GM12878 (cell line): ENCODE results near the gene PTGFRN. TPM values are rescaled to one million over a fixed set of nuclear protein-coding genes. Genes with fewer than 3 reads are reported as not detected.

Experiments
- ATAC-seq: fragments of 200-7000 bp; cut with Tn5 transposase; 3 replicates; pipeline ENCODE4 v1.9.1; 2020; ENCODE audit warnings: mild to moderate bottlenecking, moderate library complexity
- BruUV-seq: library from RNA; stranded (reverse); fragments of 400-500 nt; replicated peaks from 2 replicates; lab custom pipeline; 2021; lab: Mats Ljungman, UMichigan
- CTCF ChIA-PET: fragments of 300-600 bp; sonication (Branson Sonifier 250); formaldehyde crosslinking; extraction: SDS; loops from one replicate; lab custom pipeline; 2021; ENCODE audit warnings: inconsistent platforms; lab: Yijun Ruan, JAX
- POLR2A ChIA-PET: fragments of 350-600 bp; formaldehyde crosslinking; extraction: SDS; loops from one replicate; lab custom pipeline; 2021; ENCODE audit warnings: inconsistent platforms; lab: Charles Lee
- RAD21 ChIA-PET: fragments of 300-600 bp; sonication (Branson Sonifier 250); formaldehyde crosslinking; loops from one replicate; lab custom pipeline; 2023; ENCODE audit warnings: antibody characterized with exemption; ENCODE audit not compliant: unreplicated experiment; lab: Charles Lee
- SMC1A ChIA-PET: fragments of 300-600 bp; sonication (Branson Sonifier 250); formaldehyde crosslinking; loops from one replicate; lab custom pipeline; 2023; ENCODE audit not compliant: unreplicated experiment, uncharacterized antibody; lab: Charles Lee
- DNase-seq: peaks from one replicate; pipeline ENCODE4 v3.0.0-alpha.2; 2011; ENCODE audit warnings: low read depth, low spot score
- FAIRE-seq: peaks from 3 replicates; lab custom pipeline; 2011; peaks lifted over from hg19 to GRCh38; lab: Jason Lieb, UNC
- H2AFZ ChIP-seq: 2 replicates; pipeline ENCODE4 v1.6.0; 2011; ENCODE audit warnings: low read depth, low read length, control low read depth; ENCODE audit not compliant: control insufficient read depth
- H3K27ac ChIP-seq: 2 replicates; pipeline ENCODE4 v1.5.1; 2011; ENCODE audit warnings: control low read depth; ENCODE audit not compliant: control insufficient read depth, insufficient read depth
- H3K27me3 ChIP-seq, 2 experiments: replicated peaks in 1 of 2; 2 replicates each; pipeline versions ENCODE4 v1.6.0 to v1.6.1; 2011; ENCODE audit warnings: low read length in 1 of 2; ENCODE audit not compliant: control insufficient read depth in 2 of 2, insufficient read depth in 2 of 2
- H3K36me3 ChIP-seq, 2 experiments: 2 replicates each; pipeline ENCODE4 v1.5.1; 2011; ENCODE audit warnings: low read length in 1 of 2; ENCODE audit not compliant: control insufficient read depth in 2 of 2, insufficient read depth in 2 of 2
- H3K4me1 ChIP-seq: 2 replicates; pipeline ENCODE4 v1.6.1; 2011; ENCODE audit warnings: mild to moderate bottlenecking, low read length, moderate library complexity, mixed read lengths; ENCODE audit not compliant: control insufficient read depth, insufficient read depth
- H3K4me2 ChIP-seq: 2 replicates; pipeline ENCODE4 v1.6.0; 2011; ENCODE audit warnings: control low read depth; ENCODE audit not compliant: control insufficient read depth, insufficient read depth
- H3K4me3 ChIP-seq: fragments of 200-600 bp; sonication (generic); 2 replicates; pipeline ENCODE4 v1.5.1; 2016
- H3K79me2 ChIP-seq: 2 replicates; pipeline ENCODE4 v1.6.0; 2011; ENCODE audit warnings: low read length; ENCODE audit not compliant: control insufficient read depth, insufficient read depth
- H3K9ac ChIP-seq: 2 replicates; pipeline ENCODE4 v1.8.0; 2011; ENCODE audit warnings: low read length, control low read depth, mixed read lengths; ENCODE audit not compliant: control insufficient read depth, insufficient read depth
- H3K9me3 ChIP-seq: replicated peaks from 3 replicates; pipeline ENCODE4 v1.5.1; 2011; ENCODE audit warnings: mild to moderate bottlenecking, low read length; ENCODE audit not compliant: control insufficient read depth, insufficient read depth
- H4K20me1 ChIP-seq: 2 replicates; pipeline ENCODE4 v1.6.0; 2011; ENCODE audit not compliant: control insufficient read depth, insufficient read depth
- CREM ChIP-seq: IDR thresholded peaks from 2 replicates; pipeline ENCODE4 v1.6.1; 2014; ENCODE audit warnings: antibody characterized with exemption, low read depth
- DPF2 ChIP-seq: fragments of 450-650 bp; IDR thresholded peaks from 2 replicates; pipeline ENCODE4 v1.6.1; 2017; ENCODE audit warnings: mild to moderate bottlenecking
- KDM1A ChIP-seq: fragments of 200-600 bp; sonication (generic); IDR thresholded peaks from 2 replicates; pipeline ENCODE4 v1.6.1; 2016; ENCODE audit warnings: borderline replicate concordance
- MLLT1 ChIP-seq: fragments of 450-650 bp; IDR thresholded peaks from 2 replicates; pipeline ENCODE4 v1.6.1; 2016; ENCODE audit warnings: mild to moderate bottlenecking
- MYC ChIP-seq: IDR thresholded peaks from 2 replicates; pipeline ENCODE4 v1.6.1; 2011; ENCODE audit warnings: mild to moderate bottlenecking, low read length, moderate library complexity, inconsistent platforms; ENCODE audit not compliant: insufficient read depth, insufficient replicate concordance, insufficient read length, severe bottlenecking
- NR2F1 ChIP-seq: fragments of 450-650 bp; conservative IDR thresholded peaks from 2 replicates; pipeline ENCODE4 v1.6.1; 2017; ENCODE audit warnings: mild to moderate bottlenecking
- SMAD5 ChIP-seq: IDR thresholded peaks from 2 replicates; pipeline ENCODE4 v1.6.1; 2016; ENCODE audit warnings: antibody characterized with exemption, low read depth
- SMARCA5 ChIP-seq: fragments of 450-650 bp; IDR thresholded peaks from 2 replicates; pipeline ENCODE4 v1.6.1; 2017; ENCODE audit warnings: mild to moderate bottlenecking
- SMC3 ChIP-seq: IDR thresholded peaks from 2 replicates; pipeline ENCODE4 v1.6.1; 2011; ENCODE audit warnings: low read length, improper control_type of control experiment, borderline replicate concordance
- USF1 ChIP-seq: IDR thresholded peaks from 2 replicates; pipeline ENCODE4 v1.6.1; 2011; ENCODE audit warnings: borderline replicate concordance, low read depth, mild to moderate bottlenecking, moderate library complexity, mixed read lengths, low read length; ENCODE audit not compliant: insufficient read depth; ENCODE audit errors: extremely low read length
- WGBS: methylation state at CpG from one replicate; pipeline ENCODE4 v1.1.6; 2016; ENCODE audit warnings: low lambda C conversion rate; ENCODE audit not compliant: insufficient replicate concordance, insufficient coverage; ENCODE audit errors: missing lambda C conversion rate; 5-methylcytosine and 5-hydroxymethylcytosine counted together
- in situ Hi-C: fragments of 300-500 bp; cut with MboI; formaldehyde crosslinking; loops from 9 replicates; pipeline ENCODE4 v1.14.3; 2018; ENCODE audit warnings: mixed read lengths
- intact Hi-C: fragments of 100-400 bp; cut with micrococcal nuclease; formaldehyde crosslinking; loops from one replicate; pipeline ENCODE4 v1.14.2; 2022; ENCODE audit not compliant: unreplicated experiment
- polyA plus RNA-seq, 11 experiments: library from polyadenylated mRNA; depleted of rRNA in 4 of 11; unstranded in 6 of 11; stranded (reverse) in 5 of 11; fragments of >200 nt; fragmentation: Nextera tagmentation in 4 of 11; fragmentation: Illumina TruSeq in 1 of 11; extraction: Ambion mirVana in 4 of 11; extraction: Trizol in 1 of 11; gene quantifications; 1 replicate in 1 of 11; 2 replicates in 10 of 11; pipeline versions ENCODE4 v1.2.1 to v1.2.3, GENCODE V29; 2011 to 2016; ENCODE audit warnings: inconsistent platforms in 2 of 11, missing spikeins in 2 of 11, low read depth in 1 of 11
- total RNA-seq, 4 experiments: library from RNA; depleted of rRNA in 3 of 4; stranded (reverse); fragments of >200 nt in 3 of 4; fragmentation: Illumina TruSeq in 1 of 4; extraction: Trizol in 1 of 4; gene quantifications; 2 replicates each; pipeline versions ENCODE4 v1.2.1 to v1.2.3, GENCODE V29; 2013 to 2021

PTGFRN gene
- total and polyA plus RNA-seq, 10 of the 15 experiments (the other 5 are each of a cell fraction or from before 2014, with no cell fraction given) = 2.7 to 8.3 (median 5.1) TPM

- Histone ChIP-seq H3K4me3 (no peak overlapping the region), H3K36me3 (no peaks in the 10 kb centered on the region), H3K27ac (no peak overlapping the region), H3K9me3 (no peaks in the 10 kb centered on the region), H3K9ac (no peak overlapping the region), H3K79me2 (no peaks in the 10 kb centered on the region), H4K20me1 (no peaks in the 10 kb centered on the region), H3K4me2 (no peak overlapping the region), H3K27me3 (no peaks in the 10 kb centered on the region), H2AFZ (no peak overlapping the region), H3K4me1 (no peaks in the 10 kb centered on the region)
- ChIA-PET POLR2A (no interaction called here), CTCF (no interaction called here), RAD21 (no interaction called here), SMC1A (interaction anchor here (1.0 to 1.5 kb wide), 2 partner anchors 23 to 29 kb away, joined by 3 to 5 read pairs; partner anchors contain the start of gene CD101)
- FAIRE-seq (no peak), DNase-seq (no peak), ATAC-seq (no peak)
- WGBS = 94% methylated on average over 1 of the region's 1 CpG
- BruUV-seq = no TSS peak
- intact Hi-C loops (loop anchor here (2.0 kb wide), 1 partner anchor 21 kb away; no protein-coding TSS in a partner anchor), in situ Hi-C loops (no loop called here)
- TF ChIP-seq SMC3 = no peak
- TF ChIP-seq DPF2 = no peak
- no peak for TF ChIP-seq USF1
- TF ChIP-seq SMAD5 = no peak
- TF ChIP-seq KDM1A = no peak
- TF ChIP-seq SMARCA5 = no peak
- TF ChIP-seq MYC = no peak
- no peak for TF ChIP-seq CREM
- no peak for TF ChIP-seq MLLT1
- no peak for TF ChIP-seq NR2F1
These were observed 120.0 kb downstream of the PTGFRN start for GRCh38 chr1:117029685-117030084.
